Activated CD4-positive, alpha-beta T cell treated with anti-CD3 and anti-CD28 coated beads for 36 hours (primary cell): Measurements from ENCODE around the gene HNF1B. TPM values are rescaled to one million over a fixed set of nuclear protein-coding genes. Genes with fewer than 3 reads are reported as not detected.
A peak's percentile ranks its signal among the peaks of the same experiment; 100 is the strongest.

Experiments
- ATAC-seq: fragments of 200-7000 bp; cut with Tn5 transposase; one replicate; pipeline ENCODE4 v1.10.0; 2021; ENCODE audit warnings: mild to moderate bottlenecking, moderate library complexity
- CTCF ChIA-PET: fragments of 350-600 bp; sonication (Branson Sonifier 250); formaldehyde crosslinking; loops from one replicate; lab custom pipeline; 2021; ENCODE audit warnings: antibody characterized with exemption; lab: Charles Lee
- POLR2A ChIA-PET: fragments of 350-600 bp; sonication (Branson Sonifier 250); formaldehyde crosslinking; loops from one replicate; lab custom pipeline; 2021; ENCODE audit warnings: antibody characterized with exemption, inconsistent platforms; lab: Charles Lee
- DNase-seq: peaks from one replicate; pipeline ENCODE4 v3.0.0-alpha.2; 2020
- H3K27ac Mint-ChIP-seq: one replicate; pipeline ENCODE4 v1.8.0; 2021; ENCODE audit warnings: mixed read lengths
- H3K27me3 Mint-ChIP-seq: one replicate; pipeline ENCODE4 v1.8.0; 2021; ENCODE audit warnings: mixed read lengths
- H3K36me3 Mint-ChIP-seq: one replicate; pipeline ENCODE4 v1.8.0; 2021; ENCODE audit warnings: low read depth, mixed read lengths
- H3K4me1 Mint-ChIP-seq: one replicate; pipeline ENCODE4 v1.8.0; 2021; ENCODE audit warnings: mixed read lengths
- H3K4me3 Mint-ChIP-seq: one replicate; pipeline ENCODE4 v1.8.0; 2021; ENCODE audit warnings: mild to moderate bottlenecking, moderate library complexity, mixed read lengths
- H3K9me3 Mint-ChIP-seq: one replicate; pipeline ENCODE4 v1.8.0; 2021; ENCODE audit warnings: low read depth, mixed read lengths
- intact Hi-C, 2 experiments: fragments of 100-400 bp; cut with DNase I in 1 of 2; cut with micrococcal nuclease in 1 of 2; formaldehyde crosslinking; loops; one replicate each; pipeline versions ENCODE4 v1.14.2 to v1.15.1; 2022 to 2024; cut with DNase I, micrococcal nuclease
- total RNA-seq, 2 experiments: library from RNA; stranded (reverse); gene quantifications; one replicate each; pipeline ENCODE4 v1.2.3, GENCODE V29; 2021

Gene HNF1B
- total RNA-seq, 2 experiments from 2014 or later: not detected

DNA sequence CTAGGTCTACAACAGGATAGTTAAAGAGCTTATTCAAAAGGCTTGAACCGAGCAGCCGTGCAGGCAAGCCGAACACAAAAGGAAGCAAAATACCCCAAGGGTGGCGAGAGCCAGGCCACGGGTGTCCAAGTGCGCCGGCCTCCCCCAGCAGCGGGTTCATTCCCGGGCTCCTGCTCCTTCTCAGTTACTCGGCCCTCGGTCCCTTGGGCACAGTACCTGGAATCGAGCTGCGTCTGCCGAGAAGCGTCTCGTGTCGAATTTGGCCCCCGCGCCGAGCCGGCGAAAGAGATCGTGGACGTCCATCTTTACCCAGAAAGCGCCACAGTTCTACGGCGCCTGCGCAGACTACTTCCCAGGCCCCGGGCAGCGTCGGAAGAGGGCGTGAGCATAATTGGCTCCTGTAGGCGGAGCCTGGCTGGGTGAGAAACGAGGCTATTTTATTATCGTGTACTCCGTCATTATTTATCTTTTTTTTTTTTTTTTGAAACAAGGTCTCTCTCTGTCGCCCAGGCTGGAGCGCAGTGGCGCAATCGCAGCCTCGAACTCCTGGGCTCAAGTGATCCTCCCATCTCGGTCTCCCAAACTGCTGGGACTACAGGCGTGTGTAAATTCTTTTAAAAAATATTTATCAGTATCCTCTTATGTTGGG is 101.6 kb downstream of the HNF1B start, which contains the start of gene DDX52:
Gene DDX52 (minus strand): TSS at position 329 of the 649 bp plus-strand sequence. CDS start 26 bp downstream, at position 303.
- Mint-ChIP-seq H3K4me1 (peaks cover 25% of the 10 kb centered on the region), H3K27me3 (peaks cover 24% of the 10 kb centered on the region), H3K27ac (peak within 1 kb of the TSS; percentile 91), H3K36me3 (peaks cover 25% of the 10 kb centered on the region), H3K9me3 (no peaks in the 10 kb centered on the region), H3K4me3 (peak within 1 kb of the TSS; percentile 94)
- POLR2A ChIA-PET: interaction anchor here (0.5 kb wide), 1 partner anchor 291 kb away, joined by 3 read pairs; no protein-coding TSS in a partner anchor
- ATAC-seq: peak; percentile 99
- intact Hi-C loops: loop anchor here (1.0 to 5.0 kb wide), 6 partner anchors 34 to 695 kb away; partner anchors contain the start of genes SYNRG (in 2 of the 2) and AATF (in 1 of the 2)
- CTCF ChIA-PET: interaction anchor here (0.6 to 1.1 kb wide), 3 partner anchors 173 to 229 kb away, joined by 3 read pairs; no protein-coding TSS in a partner anchor
- DNase-seq: peak; percentile 93

DNA sequence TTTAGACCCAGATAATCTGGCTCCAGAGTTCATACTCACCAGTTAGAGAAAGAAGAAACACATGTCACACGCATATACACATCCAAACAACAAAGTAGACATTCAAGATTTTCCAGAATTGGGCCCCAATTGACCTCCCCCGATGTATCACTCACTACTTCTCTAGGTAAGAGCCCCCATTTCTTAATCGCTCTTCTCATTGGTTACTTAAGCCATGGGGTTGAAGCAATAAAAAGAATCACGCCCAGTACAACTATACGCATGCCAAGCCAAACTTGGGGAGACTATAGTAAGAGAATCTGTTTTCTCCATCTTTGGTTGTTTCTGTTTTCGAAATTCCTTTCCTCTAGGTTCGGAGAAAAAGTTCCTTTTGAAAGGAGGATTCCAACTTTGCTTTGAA is 102.2 kb downstream of the HNF1B start:
- ChIA-PET POLR2A (interaction anchor here (0.5 kb wide), 1 partner anchor 291 kb away, joined by 3 read pairs; no protein-coding TSS in a partner anchor), CTCF (interaction anchor here (0.6 kb wide), 1 partner anchor 206 kb away, joined by 3 read pairs; no protein-coding TSS in a partner anchor)
- Mint-ChIP-seq H3K9me3 (no peaks in the 10 kb centered on the region), H3K4me3 (peak overlapping the region; percentile 94), H3K27ac (peak overlapping the region; percentile 91), H3K27me3 (peaks cover 19% of the 10 kb centered on the region), H3K36me3 (peaks cover 30% of the 10 kb centered on the region), H3K4me1 (peaks cover 25% of the 10 kb centered on the region)
- intact Hi-C loops: loop anchor here (1.0 to 5.0 kb wide), 6 partner anchors 33 to 694 kb away; partner anchors contain the start of genes SYNRG (in 2 of the 2) and AATF (in 1 of the 2)
- DNase-seq (no peak), ATAC-seq (peak; percentile 50)

DNA sequence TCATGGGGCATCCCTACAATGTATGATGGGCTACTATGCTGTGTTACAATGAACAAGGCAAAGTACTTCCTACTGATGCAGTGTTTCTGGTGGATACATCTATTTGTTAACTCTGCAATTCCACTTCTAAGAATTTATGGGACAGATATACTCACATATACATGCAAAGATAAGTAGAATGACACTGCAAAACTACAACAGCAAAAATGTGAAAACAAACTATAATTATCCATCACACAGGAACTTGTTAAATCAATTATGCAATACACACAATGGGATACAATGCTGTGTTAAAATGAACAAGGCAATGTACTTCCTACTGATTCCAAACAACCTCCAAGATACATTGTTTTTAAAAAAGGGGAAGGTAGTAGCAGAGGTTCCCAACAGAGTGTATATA is 104.8 kb downstream of the HNF1B start:
- no peaks in the 10 kb centered on the region for H3K9me3 Mint-ChIP-seq
- peaks cover 25% of the 10 kb centered on the region for H3K4me1 Mint-ChIP-seq
- ATAC-seq (no peak), DNase-seq (no peak)
- ChIA-PET CTCF (interaction anchor here (0.6 kb wide), 1 partner anchor 13 kb away, joined by 4 read pairs; no protein-coding TSS in a partner anchor), POLR2A (interaction anchor here (0.7 kb wide), 1 partner anchor 22 kb away, joined by 4 read pairs; no protein-coding TSS in a partner anchor)
- H3K27me3 Mint-ChIP-seq: peaks cover 8% of the 10 kb centered on the region
- peaks cover 43% of the 10 kb centered on the region for H3K36me3 Mint-ChIP-seq
- H3K4me3 Mint-ChIP-seq: no peak overlapping the region
- H3K27ac Mint-ChIP-seq: no peak overlapping the region
- intact Hi-C loops: loop anchor here (5.0 kb wide), 1 partner anchor 152 kb away; no protein-coding TSS in a partner anchor

DNA sequence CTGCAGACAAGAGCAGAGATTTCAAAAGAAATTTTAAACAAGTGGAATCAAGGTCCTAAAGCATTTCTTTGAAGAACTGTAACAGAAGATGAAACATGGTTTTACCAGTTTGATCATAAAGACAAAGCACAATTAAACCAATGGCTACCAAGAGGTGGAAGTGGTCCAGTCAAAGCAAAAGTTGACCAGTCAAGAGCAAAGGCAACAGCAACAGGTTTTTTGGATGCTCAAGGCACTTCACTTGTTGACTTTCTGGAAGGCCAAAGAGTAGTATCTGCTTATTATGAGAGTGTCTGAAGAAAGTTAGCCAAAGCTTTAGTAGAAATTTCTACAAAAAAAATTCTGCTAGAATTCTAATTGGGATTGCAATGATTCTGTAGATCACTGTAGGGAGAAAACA is 106.9 kb downstream of the HNF1B start:
- H3K4me3 Mint-ChIP-seq: no peak overlapping the region
- no peak for DNase-seq
- no peak overlapping the region for H3K27ac Mint-ChIP-seq
- ATAC-seq: no peak
- no peaks in the 10 kb centered on the region for H3K27me3 Mint-ChIP-seq
- H3K4me1 Mint-ChIP-seq: peaks cover 20% of the 10 kb centered on the region
- peaks cover 42% of the 10 kb centered on the region for H3K36me3 Mint-ChIP-seq
- H3K9me3 Mint-ChIP-seq: no peaks in the 10 kb centered on the region
- intact Hi-C loops: no loop called here
- POLR2A ChIA-PET: no interaction called here
- CTCF ChIA-PET: interaction anchor here (1.6 kb wide), 1 partner anchor 28 kb away, joined by 5 read pairs; the partner anchor contains the start of gene SYNRG

Other genes starting within 250 kb of the HNF1B start
- 10 to 100 TPM; 39.0 to 46.7 TPM for gene SYNRG, start 135.6 kb downstream of the HNF1B start, total RNA-seq
- gene DDX52, start 101.6 kb downstream of the HNF1B start, total RNA-seq: 10 to 100 TPM; 34.6 to 41.7 TPM
- not detected for gene TBC1D3K, start 179.4 kb upstream of the HNF1B start, total RNA-seq
- under 1 TPM; 0.33 to 0.39 TPM for gene TBC1D3L, start 244.0 kb upstream of the HNF1B start, total RNA-seq